ENCODE results near the gene CUBN. TPM values are rescaled to one million over a fixed set of nuclear protein-coding genes. Genes with fewer than 3 reads are reported as not detected.

CUBN gene
- total RNA-seq, 4 donors from 2014 or later: 9.2 to 38.9 (median 25.4) TPM

GRCh38 chr10:16947069-16947468, 182.5 kb downstream of the CUBN start:
- H3K27me3 ChIP-seq: no peaks in the 10 kb centered on the region
- no peak for TF ChIP-seq POLR2A (IDR thresholded peaks at IDR 0.05)
- no peak for TF ChIP-seq EP300 (IDR thresholded peaks at IDR 0.05)
- no peak for TF ChIP-seq CTCF (IDR thresholded peaks at IDR 0.05)

DNA sequence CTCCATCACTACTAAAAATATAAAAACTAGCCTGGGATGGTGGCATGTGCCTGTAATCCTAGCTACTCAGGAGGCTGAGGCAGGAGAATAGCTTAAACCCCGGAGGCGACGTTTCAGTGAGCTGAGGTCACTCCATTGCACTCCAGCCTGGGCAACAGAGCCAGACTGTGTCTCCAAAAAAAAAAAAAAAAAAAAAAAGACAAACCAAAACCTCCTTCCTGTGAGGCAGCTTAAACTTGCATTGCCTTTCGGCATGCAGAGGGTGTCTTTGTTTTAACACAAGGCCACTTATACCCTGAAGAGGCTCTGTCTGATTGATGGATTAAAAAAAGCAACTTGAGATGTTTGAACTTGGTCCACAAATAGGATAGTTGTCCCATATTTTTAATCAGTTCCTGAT, 184.0 kb downstream of the CUBN start:
- TF ChIP-seq EP300 (IDR thresholded peaks at IDR 0.05): no peak
- no peak for TF ChIP-seq CTCF (IDR thresholded peaks at IDR 0.05)
- no peak for TF ChIP-seq POLR2A (IDR thresholded peaks at IDR 0.05)

More at GRCh38 chr10:16947069-16947468, 182.5 kb downstream of the CUBN start:
- Histone ChIP-seq H3K4me3 (no peak overlapping the region), H3K27ac (peak overlapping the region in 1 of 4 donors; percentile 85), H3K9me3 (no peaks in the 10 kb centered on the region), H3K4me1 (peaks cover 0 to 61% (median 23%) of the 10 kb centered on the region in 4 donors), H3K36me3 (peaks cover 0 to 5% (median 0%) of the 10 kb centered on the region in 3 donors)
- DNase-seq (ENCODE audit: low spot score in 2 of 2): no peak
- WGBS, 2 donors: 77 to 91% methylated on average over 5 of the region's 5 CpGs

DNA sequence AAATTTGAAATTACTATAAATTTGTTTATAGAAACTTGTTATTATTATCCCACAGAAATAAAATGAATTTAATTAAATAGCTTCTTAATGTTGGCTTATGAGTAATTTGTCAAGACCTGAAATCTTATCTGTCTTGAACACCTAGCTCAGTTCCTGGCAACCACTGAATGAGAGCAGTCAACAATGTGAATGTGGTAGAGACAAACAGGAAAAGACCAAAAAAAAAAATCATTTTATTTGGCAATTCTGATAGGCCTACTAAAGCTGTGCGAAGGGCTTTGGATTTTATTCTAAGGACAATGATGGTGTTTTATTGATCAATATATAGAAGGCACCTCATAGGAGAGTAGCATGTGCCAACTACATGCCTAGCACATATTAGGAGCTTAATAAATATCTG, 184.6 kb downstream of the CUBN start:
- H3K27me3 ChIP-seq: no peaks in the 10 kb centered on the region
- peaks cover 0 to 43% (median 17%) of the 10 kb centered on the region in 4 donors for H3K4me1 ChIP-seq
- 81% methylated on average over 1 of the region's 1 CpG for WGBS, 2 donors
- DNase-seq (ENCODE audit: low spot score in 2 of 2): no peak
- no peaks in the 10 kb centered on the region for H3K9me3 ChIP-seq
- H3K36me3 ChIP-seq: peaks cover 0 to 5% (median 0%) of the 10 kb centered on the region in 3 donors
- TF ChIP-seq EP300 (IDR thresholded peaks at IDR 0.05) (no peak), CTCF (IDR thresholded peaks at IDR 0.05) (no peak), POLR2A (IDR thresholded peaks at IDR 0.05) (no peak)
- no peak overlapping the region for H3K4me3 ChIP-seq
- peak overlapping the region; percentile 38 to 85 (median 70) for H3K27ac ChIP-seq

More for the DNA sequence above, 184.0 kb downstream of the CUBN start:
- 27 to 34% methylated on average over 4 of the region's 4 CpGs for WGBS, 2 donors
- DNase-seq (ENCODE audit: low spot score in 2 of 2): no peak
- no peak overlapping the region for H3K4me3 ChIP-seq
- no peaks in the 10 kb centered on the region for H3K27me3 ChIP-seq
- peak overlapping the region in 3 of 4 donors; percentile 55 to 85 (median 84) for H3K27ac ChIP-seq
- no peaks in the 10 kb centered on the region for H3K9me3 ChIP-seq
- H3K4me1 ChIP-seq: peaks cover 0 to 46% (median 17%) of the 10 kb centered on the region in 4 donors
- peaks cover 0 to 5% (median 0%) of the 10 kb centered on the region in 3 donors for H3K36me3 ChIP-seq

GRCh38 chr10:16944402-16944801, 185.2 kb downstream of the CUBN start:
- Histone ChIP-seq H3K27me3 (no peaks in the 10 kb centered on the region), H3K27ac (peak overlapping the region; percentile 38 to 85 (median 70)), H3K4me3 (no peak overlapping the region), H3K4me1 (peaks cover 0 to 38% (median 17%) of the 10 kb centered on the region in 4 donors), H3K36me3 (peaks cover 0 to 5% (median 0%) of the 10 kb centered on the region in 3 donors), H3K9me3 (no peaks in the 10 kb centered on the region)
- no peak for DNase-seq (ENCODE audit: low spot score in 2 of 2)
- TF ChIP-seq EP300 (IDR thresholded peaks at IDR 0.05): peak in 1 of 2 donors; percentile 18
- no peak for TF ChIP-seq CTCF (IDR thresholded peaks at IDR 0.05)
- TF ChIP-seq POLR2A (IDR thresholded peaks at IDR 0.05): no peak
- WGBS, 2 donors: 20 to 22% methylated on average over 4 of the region's 4 CpGs

GRCh38 chr10:16943295-16944285, 186.0 kb downstream of the CUBN start:
- no peak for DNase-seq (ENCODE audit: low spot score in 2 of 2)
- H3K4me3 ChIP-seq: peak overlapping the region in 1 of 4 donors; percentile 13
- H3K27me3 ChIP-seq: no peaks in the 10 kb centered on the region
- TF ChIP-seq CTCF (IDR thresholded peaks at IDR 0.05) (peak in 1 of 5 experiments; percentile 8), EP300 (IDR thresholded peaks at IDR 0.05) (peak in 1 of 2 donors; percentile 19), POLR2A (IDR thresholded peaks at IDR 0.05) (no peak)
- WGBS, 2 donors: 28 to 38% methylated on average over 8 of the region's 8 CpGs
- H3K36me3 ChIP-seq: peaks cover 0 to 5% (median 0%) of the 10 kb centered on the region in 3 donors
- peak overlapping the region; percentile 38 to 85 (median 70) for H3K27ac ChIP-seq
- H3K9me3 ChIP-seq: no peaks in the 10 kb centered on the region
- peaks cover 0 to 37% (median 17%) of the 10 kb centered on the region in 4 donors for H3K4me1 ChIP-seq

Data from tibial nerve (tissue), 4 donors.